HG03460 (cell line): ENCODE measurements around the gene ARFGAP2.

Experiments
- ATAC-seq: cut with Tn5 transposase; IDR thresholded peaks from one replicate; pipeline ENCODE4 v1.9.1; 2021; ENCODE audit not compliant: unreplicated experiment

ARFGAP2 gene

DNA sequence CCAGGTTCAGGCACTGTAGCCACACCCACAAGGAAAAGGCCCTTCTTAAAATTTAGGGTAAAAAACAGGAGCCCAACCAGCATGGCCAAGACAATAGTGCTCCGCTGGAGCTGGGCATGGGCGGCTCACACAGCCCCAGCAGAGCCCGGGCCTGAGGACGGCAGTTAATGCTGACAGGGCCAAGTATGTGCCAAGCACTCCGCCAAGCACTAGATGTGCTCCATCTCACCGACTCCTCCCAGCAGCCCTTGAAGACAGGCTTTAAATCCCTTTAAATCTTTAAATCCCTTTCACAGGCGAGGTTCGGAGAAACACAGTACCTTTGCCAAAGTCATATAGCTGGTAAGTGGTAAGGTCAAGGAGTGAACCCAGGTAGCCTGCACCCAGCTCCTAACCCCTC, 4.8 kb downstream of the ARFGAP2 start:
- ATAC-seq: no peak

DNA sequence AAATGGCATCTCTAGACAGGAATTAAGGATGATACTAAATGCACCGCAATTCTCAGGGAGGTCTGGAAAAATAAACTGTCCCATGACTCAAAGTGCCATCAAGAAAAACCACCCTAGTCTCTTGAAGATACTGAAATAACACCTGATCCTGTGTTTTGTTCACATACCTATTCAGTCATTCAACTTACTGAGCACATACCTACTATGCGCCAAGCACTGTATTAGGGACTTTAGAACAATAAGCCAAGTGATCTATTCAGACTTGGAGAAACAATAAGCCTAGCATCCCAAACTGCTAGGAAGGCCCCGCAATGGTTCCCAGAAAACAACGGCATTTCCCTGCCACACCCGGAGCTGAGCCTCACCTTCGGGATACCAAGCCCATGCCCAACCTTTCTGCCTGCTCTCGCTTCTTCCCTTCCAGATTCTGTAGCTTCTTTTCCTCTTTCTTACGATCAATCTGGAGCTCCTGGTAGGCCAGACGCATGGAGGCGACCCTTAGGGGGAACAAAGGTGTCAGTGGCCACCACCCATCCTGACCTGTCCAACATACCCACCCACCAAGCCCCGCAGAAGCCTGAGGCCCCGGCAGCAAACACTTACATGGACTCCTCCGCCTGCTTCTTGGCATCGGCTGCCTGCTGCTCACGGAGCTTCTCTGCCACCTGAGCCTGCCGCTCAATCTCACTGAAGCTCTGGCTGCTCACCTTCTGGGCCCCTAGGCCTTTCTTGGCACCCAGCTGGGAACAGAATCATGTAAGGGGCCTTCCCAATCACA, 5.4 kb downstream of the ARFGAP2 start:
- no peak for ATAC-seq

DNA sequence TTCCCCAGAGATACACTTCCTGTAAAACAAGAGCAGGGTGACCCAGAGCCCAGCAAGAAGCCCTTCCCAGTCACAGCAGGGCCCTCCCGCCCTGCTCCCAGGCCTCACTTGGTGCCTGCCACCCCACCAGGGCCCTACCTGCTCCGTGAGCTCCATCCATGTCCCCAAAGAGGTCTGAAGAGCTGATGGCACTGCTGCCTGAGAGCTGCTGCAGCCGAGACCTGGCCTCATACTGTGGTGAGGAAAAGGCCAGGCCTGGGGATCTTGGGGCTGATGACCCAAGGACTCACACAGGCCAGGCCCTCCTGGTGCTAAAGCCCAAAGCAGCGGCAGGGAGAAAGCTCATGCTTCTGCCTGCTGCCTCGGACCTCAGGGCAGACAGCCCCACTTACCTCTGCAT, 10.3 kb downstream of the ARFGAP2 start:
- ATAC-seq: no peak

DNA sequence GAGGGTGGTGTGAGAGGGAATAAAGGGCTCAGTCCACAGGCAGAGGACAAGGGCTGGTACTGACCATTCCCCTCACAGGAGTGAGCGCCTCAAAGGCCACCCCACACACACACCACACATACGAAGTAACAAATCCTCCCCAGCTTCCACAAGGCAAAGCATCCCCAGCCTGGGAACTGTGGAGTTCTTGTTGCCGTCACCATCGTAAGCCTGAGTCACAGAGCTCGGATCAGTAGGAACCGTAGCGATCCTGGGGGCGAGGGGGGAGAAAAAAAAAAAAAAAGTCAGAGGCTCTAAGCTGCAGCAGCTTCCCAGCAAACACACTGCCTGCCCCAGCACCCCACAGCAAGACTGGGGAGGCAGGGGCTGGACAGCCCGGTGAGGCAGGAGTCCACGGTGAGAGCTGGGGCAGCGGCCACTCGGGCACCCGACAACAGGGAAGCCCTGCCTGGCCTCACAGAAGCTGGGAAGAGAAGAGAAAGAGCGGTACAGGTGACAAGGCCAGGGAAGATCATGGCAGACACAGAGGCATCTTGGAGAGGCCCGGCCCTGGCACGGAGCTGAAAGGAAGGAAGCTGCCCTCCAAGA, 11.3 kb downstream of the ARFGAP2 start:
- ATAC-seq: no peak

DNA sequence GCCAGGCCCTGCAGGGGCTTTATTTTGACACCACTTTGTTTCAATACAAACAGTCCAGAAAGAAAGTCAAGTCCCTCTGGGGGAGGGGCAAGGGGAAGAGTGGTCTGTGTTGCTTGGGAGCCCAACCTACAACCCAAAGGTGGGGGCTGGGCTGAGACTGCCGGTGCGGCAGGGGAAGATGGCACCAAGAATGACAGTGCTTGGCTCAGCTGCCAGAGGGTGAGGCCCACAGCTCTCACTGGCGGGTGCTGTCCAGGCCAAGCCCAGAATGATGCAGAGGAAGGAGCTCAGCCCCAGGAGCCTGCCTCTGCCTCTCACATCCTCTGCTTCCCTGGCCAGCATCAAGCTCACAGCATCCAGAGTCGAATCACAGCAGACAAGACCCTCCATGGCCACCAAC, 12.4 kb downstream of the ARFGAP2 start:
- no peak for ATAC-seq

DNA sequence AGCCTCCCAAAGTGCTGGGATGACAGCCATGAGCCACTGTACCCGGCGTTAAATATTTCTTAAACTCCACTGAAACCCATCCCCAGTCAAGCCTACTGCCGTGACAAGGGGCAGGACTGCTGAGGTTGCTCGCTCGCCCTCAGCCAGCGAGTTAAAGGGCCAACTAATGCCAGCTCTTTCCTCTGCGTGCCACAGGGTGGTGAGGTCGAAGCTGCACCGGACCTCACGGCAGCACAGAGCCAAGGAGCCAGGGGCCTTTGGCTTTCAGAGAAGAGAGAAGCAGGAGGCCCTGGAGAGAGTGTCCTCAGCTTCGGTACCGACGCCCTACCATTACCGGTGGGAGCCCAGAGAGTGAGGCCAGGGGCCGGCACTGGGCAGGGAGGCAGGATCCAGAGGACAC, 12.8 kb downstream of the ARFGAP2 start:
- ATAC-seq: no peak

DNA sequence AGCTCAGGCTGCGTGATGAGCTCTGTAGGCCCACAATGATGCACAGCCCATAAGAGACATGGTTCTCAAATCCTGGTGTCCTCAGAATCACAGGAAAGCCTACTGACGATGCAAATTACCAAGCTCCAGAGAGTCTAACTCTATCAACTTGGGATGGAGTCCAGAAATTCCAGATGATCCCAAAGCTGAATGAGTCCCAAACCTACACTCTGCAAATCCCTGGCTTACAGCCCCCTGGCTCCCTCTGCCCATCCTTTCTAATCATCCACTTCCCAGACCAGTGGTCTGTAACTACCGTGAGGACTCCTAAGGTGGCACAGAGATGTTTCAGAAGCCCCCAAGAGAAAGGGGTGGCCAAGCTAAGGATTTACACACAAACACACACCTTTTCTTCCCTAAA, 13.5 kb downstream of the ARFGAP2 start:
- no peak for ATAC-seq

DNA sequence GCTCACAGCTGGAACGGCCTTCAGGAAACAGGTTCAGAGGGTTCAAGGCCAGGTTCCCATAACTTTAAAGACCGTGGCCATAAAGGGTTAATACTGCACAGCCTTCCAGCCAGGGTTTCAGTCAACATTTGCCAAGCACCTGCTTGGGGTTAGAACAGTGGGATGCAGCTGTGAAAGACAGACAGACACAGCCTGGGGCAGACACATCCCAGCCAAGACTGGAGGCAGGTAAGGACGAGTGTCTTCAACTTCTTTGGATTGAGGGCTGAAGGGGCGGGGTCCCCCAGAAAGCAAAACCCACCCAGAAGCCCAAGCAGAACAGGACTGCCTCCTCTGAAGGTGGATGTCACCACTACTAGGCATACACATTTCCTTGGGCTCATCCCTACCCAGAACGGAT, 14.3 kb downstream of the ARFGAP2 start:
- no peak for ATAC-seq

DNA sequence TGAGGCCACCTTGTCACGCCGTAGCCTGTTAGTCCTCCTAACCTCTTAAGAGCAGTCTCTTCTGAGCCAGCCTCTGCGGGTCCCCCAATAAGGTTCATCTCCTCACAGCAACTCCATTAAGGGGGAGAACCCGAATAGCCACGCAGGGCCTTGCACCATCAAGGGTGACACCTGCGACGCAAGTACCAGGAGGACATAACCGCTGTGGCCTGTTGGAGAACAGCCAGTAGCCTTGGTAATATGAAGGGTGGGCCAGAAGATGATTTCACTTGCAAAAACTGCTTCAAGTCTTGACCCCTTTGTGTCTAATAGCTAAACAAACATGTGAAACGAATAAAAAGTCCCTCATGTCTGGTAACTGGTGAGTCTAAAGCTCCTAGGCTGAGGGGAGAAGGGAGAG, 14.8 kb downstream of the ARFGAP2 start:
- ATAC-seq: no peak

DNA sequence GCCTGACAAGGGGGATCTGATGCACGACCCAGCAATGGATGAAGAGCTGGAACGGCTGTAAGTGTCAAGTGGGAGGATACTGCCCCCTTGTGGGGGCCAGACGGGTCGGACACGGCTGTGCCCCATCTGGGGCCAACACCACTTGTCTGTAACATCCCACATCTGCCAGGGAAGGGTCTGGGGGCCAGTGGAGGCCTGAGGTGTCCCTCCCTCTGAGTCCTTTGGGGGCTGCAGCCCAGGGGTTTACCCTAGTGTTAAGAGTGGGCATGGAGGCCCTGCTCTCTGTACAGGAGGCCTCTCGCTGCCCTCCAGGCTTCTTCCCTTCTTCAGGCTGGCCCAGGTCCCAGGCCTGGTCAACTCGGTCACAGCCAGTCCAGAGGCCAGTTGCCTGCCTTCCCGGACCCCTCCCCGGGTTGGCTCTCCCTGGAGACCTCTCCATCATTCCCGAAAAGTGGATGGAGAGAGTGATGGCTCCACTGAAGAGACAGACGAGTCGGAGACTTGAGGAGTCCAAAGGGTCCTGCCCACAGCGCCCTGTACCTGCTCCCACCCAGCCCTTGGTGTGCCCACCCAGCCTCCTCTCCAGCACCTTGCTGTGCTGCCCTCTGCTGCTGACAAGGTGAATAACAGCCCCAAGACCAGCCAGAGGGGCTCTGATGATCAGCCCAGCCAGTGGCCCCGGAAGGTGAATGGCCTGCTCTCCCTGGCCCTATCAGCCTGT, 15.4 kb downstream of the ARFGAP2 start:
- ATAC-seq: peak; percentile 61

DNA sequence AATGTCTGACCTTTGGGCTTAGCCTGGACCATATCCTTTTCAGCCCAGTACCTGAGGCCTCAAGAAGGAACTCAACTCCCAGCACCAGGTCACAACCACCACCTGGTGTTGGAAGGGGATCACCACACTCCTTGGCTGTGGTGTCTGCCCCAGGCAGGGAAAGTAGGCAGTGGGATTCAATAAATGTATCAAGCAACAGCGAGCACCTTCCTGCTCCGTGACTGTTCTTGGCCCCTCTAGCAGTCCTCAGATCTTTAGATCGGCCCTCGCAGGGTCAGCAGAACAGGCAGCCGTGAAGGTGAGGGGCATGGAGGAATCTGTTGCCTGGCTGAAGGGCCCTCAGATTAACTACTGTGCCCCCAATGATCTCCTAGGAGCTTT, 15.9 kb downstream of the ARFGAP2 start:
- ATAC-seq: no peak

DNA sequence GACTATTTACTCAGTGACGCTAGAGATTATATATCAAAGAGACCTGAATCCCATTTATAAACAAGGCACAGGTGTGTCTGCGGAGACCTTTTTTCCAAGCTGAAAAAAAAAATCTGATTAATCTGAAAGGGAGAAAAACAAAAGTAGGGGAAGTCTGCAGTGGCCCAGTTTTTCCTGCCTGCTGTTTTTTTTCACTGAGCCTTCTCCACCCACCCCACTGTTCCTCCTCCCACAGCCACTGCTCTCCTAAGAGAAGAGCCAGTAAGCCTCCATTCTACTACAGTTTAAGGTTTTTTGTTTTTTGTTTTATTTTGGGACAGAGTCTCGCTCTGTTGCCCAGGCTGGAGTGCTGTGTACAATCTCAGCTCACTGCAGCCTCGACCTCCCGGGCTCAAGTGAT, 18.4 kb downstream of the ARFGAP2 start:
- no peak for ATAC-seq

DNA sequence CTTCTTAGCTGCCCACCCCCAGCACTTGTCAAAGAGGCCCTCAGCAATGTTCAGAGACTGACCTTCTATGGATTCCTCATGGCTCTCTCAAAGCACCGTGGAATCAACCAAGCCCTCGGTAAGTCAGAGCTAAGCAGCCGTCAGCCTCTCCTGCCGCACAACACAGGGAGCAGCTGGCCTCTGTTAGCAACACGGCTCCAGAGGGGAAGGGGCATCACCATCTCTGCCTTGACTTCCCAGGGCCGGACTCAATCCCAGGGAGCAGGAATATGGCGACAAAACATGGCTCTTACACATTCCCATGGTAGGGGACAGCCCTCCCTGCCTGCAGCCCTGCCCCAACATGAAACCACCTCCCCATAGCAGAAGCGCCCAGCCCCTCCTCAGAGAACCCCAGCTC, 18.9 kb downstream of the ARFGAP2 start:
- ATAC-seq: no peak

DNA sequence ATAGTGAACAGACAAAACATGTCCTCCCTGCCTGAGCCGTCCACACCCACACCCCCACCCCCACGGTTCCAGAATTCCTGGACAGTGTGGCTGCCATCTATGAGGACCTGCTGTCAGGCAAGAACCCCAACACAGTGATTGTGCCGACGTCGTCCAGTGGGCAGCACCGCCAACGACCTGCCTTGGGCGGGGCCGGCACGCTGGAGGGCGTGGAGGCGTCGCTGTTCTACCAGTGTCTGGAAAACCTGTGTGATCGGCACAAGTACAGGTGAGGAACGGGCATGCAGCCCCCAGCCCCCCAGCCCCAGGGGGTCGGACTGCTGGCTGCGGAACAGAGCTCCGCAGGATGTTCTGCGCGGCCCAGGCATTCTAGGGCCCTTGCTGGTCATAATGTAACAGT, 19.7 kb downstream of the ARFGAP2 start:
- no peak for ATAC-seq

DNA sequence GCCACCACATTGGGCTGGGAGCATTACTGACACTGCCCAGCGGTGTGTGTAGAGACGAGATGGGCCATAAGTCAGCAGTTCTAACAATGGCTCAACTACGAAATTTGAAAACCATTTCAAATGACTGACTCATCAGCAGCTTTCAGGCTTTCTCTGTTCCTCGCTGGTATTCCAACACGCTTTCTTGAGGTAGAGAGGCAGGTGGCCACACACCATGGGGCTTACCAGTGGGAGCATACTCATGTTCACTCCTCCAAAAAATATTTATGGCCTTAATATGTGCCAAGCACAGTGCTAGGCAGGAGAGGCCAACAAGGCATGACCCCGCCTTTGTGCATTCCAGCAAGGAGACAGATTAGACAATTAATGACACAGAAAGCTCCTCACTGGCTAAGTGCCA, 20.3 kb downstream of the ARFGAP2 start:
- no peak for ATAC-seq

DNA sequence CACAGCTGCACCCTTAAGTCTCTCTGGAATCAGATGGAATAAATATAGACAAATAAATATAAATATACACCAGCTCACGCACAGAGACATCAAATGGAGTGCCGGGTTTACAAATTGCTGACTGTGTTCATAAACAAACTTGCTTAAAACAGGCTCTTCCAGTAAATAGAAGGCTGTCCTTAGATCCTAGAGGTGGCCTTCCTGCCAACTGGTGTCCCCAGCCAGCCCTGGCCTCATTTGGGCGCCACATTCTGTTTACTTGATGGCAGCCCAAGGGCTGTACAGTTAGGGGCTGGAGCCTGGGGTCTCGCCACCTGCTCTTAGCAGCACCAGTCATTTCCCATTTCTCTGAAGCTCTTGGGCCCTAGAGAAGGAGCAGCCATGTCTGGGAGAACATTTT, 20.8 kb downstream of the ARFGAP2 start:
- ATAC-seq: no peak

DNA sequence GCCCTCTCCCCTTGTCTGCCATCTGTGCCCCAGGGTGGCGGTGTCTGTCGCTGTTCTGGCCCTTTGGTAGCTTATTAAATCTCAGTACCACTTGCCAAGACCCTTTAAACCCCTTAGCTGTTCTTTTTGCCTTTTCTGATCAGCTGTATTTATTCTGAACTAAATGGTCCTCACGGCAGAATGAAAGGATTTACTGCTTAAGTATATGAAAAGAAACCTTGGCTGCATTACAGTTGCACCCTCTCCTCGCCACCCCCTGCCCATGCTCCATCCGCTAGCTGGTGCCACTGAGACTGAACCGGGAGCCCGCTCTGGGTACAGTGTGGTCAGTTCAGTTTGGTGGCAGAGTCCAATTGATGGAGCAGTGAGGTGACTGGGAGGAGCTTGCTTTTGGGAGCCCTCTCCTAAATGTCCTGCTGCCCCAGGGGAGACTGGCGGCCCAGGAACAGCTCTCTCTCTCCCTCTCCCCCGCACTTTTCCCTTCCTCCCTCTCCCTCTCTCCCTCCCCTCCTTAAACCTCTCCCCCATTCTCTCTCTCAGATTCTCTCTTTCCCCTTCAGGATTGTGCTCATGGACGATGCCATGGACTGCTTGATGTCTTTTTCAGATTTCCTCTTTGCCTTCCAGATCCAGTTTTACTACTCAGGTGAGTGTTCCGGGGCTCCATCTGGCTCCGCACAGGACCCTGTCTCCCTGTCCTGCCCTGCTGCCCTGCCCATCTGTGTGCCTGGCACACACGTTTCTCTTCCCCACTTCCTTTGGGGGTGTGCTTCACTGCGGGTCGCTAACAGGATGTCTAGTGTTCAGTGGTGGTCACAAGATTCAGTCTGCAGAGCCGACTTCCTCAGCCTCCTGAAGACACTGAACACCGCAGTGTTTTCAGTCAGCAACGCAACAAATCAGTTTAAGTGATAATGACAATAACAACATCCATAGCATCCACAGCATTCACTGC, 21.8 kb downstream of the ARFGAP2 start:
- ATAC-seq: no peak

DNA sequence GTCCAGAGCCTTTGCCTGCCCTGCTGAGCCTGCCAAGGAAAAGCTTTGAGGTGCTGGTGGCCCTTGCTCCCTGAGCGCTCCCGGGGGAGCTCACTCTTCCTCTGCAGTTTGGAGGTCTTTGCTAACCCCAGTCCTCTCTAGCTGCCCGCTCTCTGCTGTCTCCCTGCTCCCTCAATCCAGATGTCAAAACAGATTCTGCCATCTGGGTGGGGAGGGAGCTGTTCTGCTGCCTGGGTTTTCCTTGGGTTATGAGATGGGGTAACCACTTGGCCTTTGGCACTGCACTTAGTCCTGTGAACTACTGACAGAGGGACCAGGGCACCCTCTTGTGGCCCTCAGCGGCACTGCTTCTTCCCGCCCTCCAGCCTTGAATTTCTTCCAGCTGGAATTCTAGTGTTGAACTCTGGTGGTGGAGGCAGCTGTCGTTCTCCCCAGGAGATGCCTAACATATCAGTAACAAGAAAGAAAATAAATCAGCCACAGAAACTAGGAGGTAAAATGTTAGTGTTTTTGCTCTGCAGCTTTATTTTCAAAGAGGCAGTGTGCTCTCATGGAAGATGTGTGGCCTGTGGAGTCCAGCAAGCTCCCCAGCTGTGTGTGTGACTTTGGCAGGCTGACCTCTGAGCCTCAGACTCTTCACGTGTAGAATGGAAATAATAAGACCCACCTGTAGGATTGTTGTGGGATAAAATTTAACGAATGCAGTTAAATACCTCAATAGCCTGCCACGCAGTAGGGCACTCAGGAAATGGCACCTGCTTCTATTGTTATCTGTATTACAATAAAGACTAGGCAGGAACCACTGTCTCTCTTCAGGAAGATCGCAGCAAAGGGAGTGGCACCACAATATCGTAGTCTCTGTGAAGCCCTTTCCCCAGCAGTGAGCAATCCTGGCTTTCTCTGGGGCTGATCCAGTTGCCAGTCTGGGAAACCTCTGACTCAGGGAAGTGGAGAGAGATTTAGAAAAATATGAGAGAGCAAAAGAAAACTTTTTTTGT, 23.4 kb downstream of the ARFGAP2 start:
- no peak for ATAC-seq

DNA sequence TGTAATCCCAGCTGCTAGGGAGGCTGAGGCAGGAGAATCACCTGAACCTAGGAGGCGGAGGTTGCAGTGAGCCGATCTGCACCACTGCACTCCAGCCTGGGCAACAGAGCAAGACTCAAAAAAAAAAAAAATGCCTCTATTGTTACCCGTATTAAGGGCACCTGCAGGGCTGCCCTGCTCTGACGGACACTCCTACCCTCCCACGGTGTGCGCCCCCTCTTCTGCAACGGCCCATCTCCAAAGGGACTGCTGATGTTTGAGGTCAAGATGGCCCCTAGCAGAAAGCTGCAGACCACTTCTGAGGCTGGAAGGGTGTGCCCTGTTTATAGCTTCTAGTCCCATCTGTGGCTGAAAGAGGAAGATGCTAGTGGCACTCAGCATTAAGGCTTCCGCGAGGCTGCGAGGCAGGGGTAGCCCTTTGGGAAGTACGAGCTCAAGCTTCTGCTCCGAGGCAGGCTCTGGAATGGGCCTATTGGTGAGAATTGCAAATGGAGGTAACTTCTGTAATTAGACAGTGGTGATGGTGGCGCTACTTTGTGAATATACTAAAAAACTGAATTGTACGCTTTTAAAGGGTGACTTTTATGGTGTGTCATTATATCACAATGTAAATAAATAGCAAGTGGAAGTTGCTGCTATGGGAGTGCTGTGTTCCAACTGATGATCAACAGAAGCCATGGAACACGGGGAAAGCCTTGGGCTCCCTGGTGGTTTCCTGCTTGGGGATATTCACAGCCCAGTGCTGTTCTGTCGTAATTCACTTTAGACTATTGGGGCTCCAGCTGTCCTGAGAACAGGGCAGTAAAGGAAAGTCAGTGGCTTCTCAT, 24.3 kb downstream of the ARFGAP2 start:
- ATAC-seq: no peak
